Astrocyte (in vitro differentiated cells and primary cell): ENCODE results near the gene DKKL1. TPM values are rescaled to one million over a fixed set of nuclear protein-coding genes. Genes with fewer than 3 reads are reported as not detected.

Source experiments
- DNase-seq: peaks from one replicate; pipeline ENCODE4 v3.0.0-alpha.2; 2010; ENCODE audit warnings: low read depth
- FAIRE-seq: peaks from 2 replicates; lab custom pipeline; 2011; peaks lifted over from hg19 to GRCh38; lab: Jason Lieb, UNC
- H2AFZ ChIP-seq: 2 replicates; pipeline ENCODE4 v1.6.0; 2012; ENCODE audit warnings: low read depth, low read length, inconsistent platforms
- H3K27ac ChIP-seq: 2 replicates; pipeline ENCODE4 v1.5.1; 2011; ENCODE audit warnings: low read depth, low read length, inconsistent platforms
- H3K27me3 ChIP-seq: 2 replicates; pipeline ENCODE4 v1.6.0; 2011; ENCODE audit warnings: low read length, inconsistent platforms; ENCODE audit not compliant: insufficient read depth
- H3K36me3 ChIP-seq: 2 replicates; pipeline ENCODE4 v1.5.1; 2011; ENCODE audit warnings: low read length, inconsistent platforms; ENCODE audit not compliant: insufficient read depth
- H3K4me1 ChIP-seq: 2 replicates; pipeline ENCODE4 v1.5.1; 2011; ENCODE audit warnings: low read length, inconsistent platforms; ENCODE audit not compliant: insufficient read depth
- H3K4me2 ChIP-seq: 2 replicates; pipeline ENCODE4 v1.6.0; 2012; ENCODE audit warnings: low read length, inconsistent platforms
- H3K4me3 ChIP-seq: 2 replicates; pipeline ENCODE4 v1.5.1; 2011; ENCODE audit warnings: low read depth, mild to moderate bottlenecking, low read length, inconsistent platforms; ENCODE audit not compliant: insufficient read depth
- H3K79me2 ChIP-seq: 2 replicates; pipeline ENCODE4 v1.6.0; 2012; ENCODE audit warnings: mild to moderate bottlenecking, low read length, inconsistent platforms; ENCODE audit not compliant: insufficient read depth
- H3K9ac ChIP-seq: 2 replicates; pipeline ENCODE4 v1.6.0; 2012; ENCODE audit warnings: mild to moderate bottlenecking, low read length, inconsistent platforms
- H3K9me3 ChIP-seq: 2 replicates; pipeline ENCODE4 v1.5.1; 2012; ENCODE audit warnings: low read depth, mild to moderate bottlenecking, low read length, inconsistent platforms; ENCODE audit not compliant: insufficient read depth
- H4K20me1 ChIP-seq: 2 replicates; pipeline ENCODE4 v1.6.0; 2012; ENCODE audit warnings: low read length, inconsistent platforms; ENCODE audit not compliant: insufficient read depth
- H3K27ac Mint-ChIP-seq: one replicate; pipeline ENCODE4 v1.8.0; 2021; ENCODE audit warnings: mild to moderate bottlenecking, mixed read lengths; ENCODE audit not compliant: unreplicated experiment
- H3K27me3 Mint-ChIP-seq: one replicate; pipeline ENCODE4 v1.8.0; 2021; ENCODE audit warnings: low read depth, mixed read lengths; ENCODE audit not compliant: unreplicated experiment
- H3K36me3 Mint-ChIP-seq: one replicate; pipeline ENCODE4 v1.8.0; 2021; ENCODE audit warnings: low read depth, mixed read lengths; ENCODE audit not compliant: unreplicated experiment
- H3K4me1 Mint-ChIP-seq: one replicate; pipeline ENCODE4 v1.8.0; 2021; ENCODE audit warnings: low read depth, mixed read lengths; ENCODE audit not compliant: unreplicated experiment
- H3K4me3 Mint-ChIP-seq: one replicate; pipeline ENCODE4 v1.8.0; 2021; ENCODE audit warnings: mild to moderate bottlenecking, moderate library complexity, mixed read lengths; ENCODE audit not compliant: unreplicated experiment
- H3K9me3 Mint-ChIP-seq: one replicate; pipeline ENCODE4 v1.8.0; 2021; ENCODE audit warnings: mild to moderate bottlenecking, mixed read lengths; ENCODE audit not compliant: unreplicated experiment
- EZH2 ChIP-seq: IDR thresholded peaks from 2 replicates; pipeline ENCODE4 v1.6.1; 2012; ENCODE audit warnings: mild to moderate bottlenecking, low read length, inconsistent platforms; ENCODE audit not compliant: insufficient read depth
- total RNA-seq: library from RNA; stranded (reverse); gene quantifications from 2 replicates; pipeline ENCODE4 v1.2.1, GENCODE V29; 2021
- TF ChIP-seq, protein P1 (sequence below): IDR thresholded peaks from 2 replicates; pipeline ENCODE4 v1.5.1; 2011; ENCODE audit warnings: low read depth, mild to moderate bottlenecking, inconsistent platforms, low read length, moderate library complexity; ENCODE audit not compliant: insufficient read depth

Gene DKKL1
- total RNA-seq, 1 donor from 2014 or later: 1.1 TPM

DNA sequence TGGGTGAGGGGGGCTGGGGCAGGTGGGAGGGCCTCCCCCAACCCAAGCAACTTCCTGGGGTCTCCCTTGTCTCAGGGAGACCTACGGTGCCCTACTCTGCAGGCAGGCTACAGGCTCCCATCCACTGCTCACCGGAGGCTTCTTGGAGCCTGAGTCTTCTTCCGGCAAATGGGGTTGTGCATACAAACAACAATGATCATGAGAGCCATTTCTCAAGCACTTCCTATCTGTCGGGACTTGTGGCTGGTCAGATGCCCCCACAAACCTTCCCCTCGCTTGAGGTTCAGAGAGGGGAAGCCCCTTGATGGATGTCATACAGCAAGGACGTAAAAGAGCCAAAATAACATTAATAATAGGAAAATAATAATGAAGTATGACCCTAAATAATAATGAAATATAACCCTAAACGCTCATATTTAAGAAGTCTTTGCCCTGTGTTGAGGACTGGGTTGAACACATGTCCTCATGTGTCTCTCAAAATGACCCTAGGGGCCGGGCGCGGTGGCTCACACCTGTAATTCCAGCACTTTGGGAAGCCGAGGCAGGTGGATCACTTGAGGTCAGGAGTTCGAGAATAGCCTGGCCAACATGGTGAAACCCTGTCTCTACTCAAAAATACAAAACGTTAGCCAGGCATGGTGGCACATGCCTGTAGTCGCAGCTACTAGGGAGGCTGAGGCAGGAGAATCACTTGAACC is 27.7 kb upstream of the DKKL1 start:
- Histone ChIP-seq H3K27me3 (no peaks in the 10 kb centered on the region), H3K9ac (no peak overlapping the region), H3K27ac (no peak overlapping the region), H3K9me3 (no peaks in the 10 kb centered on the region), H3K4me3 (no peak overlapping the region), H3K79me2 (no peaks in the 10 kb centered on the region), H2AFZ (no peak overlapping the region), H4K20me1 (peaks cover 24% of the 10 kb centered on the region), H3K4me1 (peaks cover 6% of the 10 kb centered on the region), H3K4me2 (no peak overlapping the region), H3K36me3 (no peaks in the 10 kb centered on the region)
- peaks cover 3% of the 10 kb centered on the region for H3K9me3 Mint-ChIP-seq
- H3K27me3 Mint-ChIP-seq: peaks cover 5% of the 10 kb centered on the region
- H3K27ac Mint-ChIP-seq: no peak overlapping the region
- FAIRE-seq (no peak), DNase-seq (no peak)
- no peak for TF ChIP-seq EZH2
- TF ChIP-seq, protein P1, sequence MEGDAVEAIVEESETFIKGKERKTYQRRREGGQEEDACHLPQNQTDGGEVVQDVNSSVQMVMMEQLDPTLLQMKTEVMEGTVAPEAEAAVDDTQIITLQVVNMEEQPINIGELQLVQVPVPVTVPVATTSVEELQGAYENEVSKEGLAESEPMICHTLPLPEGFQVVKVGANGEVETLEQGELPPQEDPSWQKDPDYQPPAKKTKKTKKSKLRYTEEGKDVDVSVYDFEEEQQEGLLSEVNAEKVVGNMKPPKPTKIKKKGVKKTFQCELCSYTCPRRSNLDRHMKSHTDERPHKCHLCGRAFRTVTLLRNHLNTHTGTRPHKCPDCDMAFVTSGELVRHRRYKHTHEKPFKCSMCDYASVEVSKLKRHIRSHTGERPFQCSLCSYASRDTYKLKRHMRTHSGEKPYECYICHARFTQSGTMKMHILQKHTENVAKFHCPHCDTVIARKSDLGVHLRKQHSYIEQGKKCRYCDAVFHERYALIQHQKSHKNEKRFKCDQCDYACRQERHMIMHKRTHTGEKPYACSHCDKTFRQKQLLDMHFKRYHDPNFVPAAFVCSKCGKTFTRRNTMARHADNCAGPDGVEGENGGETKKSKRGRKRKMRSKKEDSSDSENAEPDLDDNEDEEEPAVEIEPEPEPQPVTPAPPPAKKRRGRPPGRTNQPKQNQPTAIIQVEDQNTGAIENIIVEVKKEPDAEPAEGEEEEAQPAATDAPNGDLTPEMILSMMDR: no peak
- no peak overlapping the region for H3K4me3 Mint-ChIP-seq
- peaks cover 8% of the 10 kb centered on the region for H3K4me1 Mint-ChIP-seq
- H3K36me3 Mint-ChIP-seq: peaks cover 15% of the 10 kb centered on the region

DNA sequence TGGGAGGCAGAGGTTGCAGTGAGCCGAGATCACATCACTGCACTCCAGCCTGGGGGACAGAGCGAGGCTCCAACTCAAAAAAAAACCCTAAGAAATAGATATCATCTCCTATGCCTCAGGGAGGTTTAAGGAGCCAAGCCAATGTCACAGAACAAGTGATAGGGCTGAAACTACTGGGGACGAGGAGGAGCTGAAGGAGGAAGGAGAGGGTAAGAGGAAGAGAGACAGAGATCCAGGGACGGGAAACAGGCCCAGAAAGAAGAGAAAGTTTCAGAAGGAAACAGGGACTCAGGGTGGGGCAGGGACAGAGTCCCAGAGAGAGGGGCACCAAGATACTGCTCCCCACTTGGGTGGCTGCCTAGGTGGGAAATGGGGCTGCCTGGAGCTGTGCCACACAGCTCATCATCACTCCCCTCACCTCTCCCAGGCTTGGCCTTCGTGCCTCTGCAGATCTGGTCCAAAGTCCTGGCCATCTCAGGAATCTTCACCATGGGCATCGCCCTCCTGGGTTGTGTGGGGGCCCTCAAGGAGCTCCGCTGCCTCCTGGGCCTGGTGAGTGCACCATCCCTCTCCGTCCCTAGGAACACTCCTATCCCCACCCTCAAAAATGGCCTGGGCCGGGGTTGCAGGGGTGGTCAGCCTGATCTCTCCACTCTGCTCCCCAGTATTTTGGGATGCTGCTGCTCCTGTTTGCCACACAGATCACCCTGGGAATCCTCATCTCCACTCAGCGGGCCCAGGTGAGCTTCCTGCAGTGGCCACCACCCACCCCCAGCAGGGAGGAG is 27.0 kb upstream of the DKKL1 start:
- H3K27ac Mint-ChIP-seq: no peak overlapping the region

More for the DNA sequence above, 27.0 kb upstream of the DKKL1 start:
- Mint-ChIP-seq H3K4me1 (peaks cover 8% of the 10 kb centered on the region), H3K9me3 (peaks cover 3% of the 10 kb centered on the region), H3K4me3 (no peak overlapping the region), H3K36me3 (peaks cover 18% of the 10 kb centered on the region), H3K27me3 (peaks cover 5% of the 10 kb centered on the region)
- FAIRE-seq (no peak), DNase-seq (no peak)
- Histone ChIP-seq H4K20me1 (peaks cover 31% of the 10 kb centered on the region), H3K9ac (no peak overlapping the region), H3K27ac (no peak overlapping the region), H3K4me1 (peaks cover 6% of the 10 kb centered on the region), H2AFZ (no peak overlapping the region), H3K4me3 (no peak overlapping the region), H3K36me3 (peaks cover 4% of the 10 kb centered on the region), H3K9me3 (no peaks in the 10 kb centered on the region), H3K79me2 (no peaks in the 10 kb centered on the region), H3K4me2 (no peak overlapping the region), H3K27me3 (no peaks in the 10 kb centered on the region)
- no peak for TF ChIP-seq EZH2
- TF ChIP-seq, protein P1: no peak
